Thyroid gland (tissue), 4 donors: ENCODE results near the gene CAMK1G. TPM values are rescaled to one million over a fixed set of nuclear protein-coding genes. Genes with fewer than 3 reads are reported as not detected.

Experiments used
- DNase-seq, 2 donors: peaks; one replicate each; pipeline ENCODE4 v3.0.0-alpha.2; 2019
- H3K27ac ChIP-seq, 3 donors: fragments of 200-600 bp; sonication (generic); 1 replicate in 2 of 3; 2 replicates in 1 of 3; pipeline ENCODE4 v1.5.1; 2016 to 2019; ENCODE audit warnings: mild to moderate bottlenecking in 1 of 3, moderate library complexity in 1 of 3
- H3K27me3 ChIP-seq: fragments of 200-600 bp; sonication (generic); one replicate; pipeline ENCODE4 v1.5.1; 2019
- H3K36me3 ChIP-seq, 2 donors: fragments of 200-600 bp; sonication (generic); one replicate each; pipeline ENCODE4 v1.5.1; 2016 to 2019
- H3K4me1 ChIP-seq, 2 donors: fragments of 200-600 bp; sonication (generic); one replicate each; pipeline ENCODE4 v1.5.1; 2017 to 2019
- H3K4me3 ChIP-seq, 3 donors: fragments of 200-600 bp; sonication (generic); replicated peaks in 1 of 3; 1 replicate in 2 of 3; 2 replicates in 1 of 3; pipeline ENCODE4 v1.5.1; 2016; ENCODE audit warnings: mild to moderate bottlenecking in 1 of 3
- H3K9me3 ChIP-seq: fragments of 200-600 bp; sonication (generic); one replicate; pipeline ENCODE4 v1.5.1; 2017
- CTCF ChIP-seq, 6 experiments: fragments of 200-600 bp in 3 of 6; fragments of 450-650 bp in 3 of 6; sonication (generic) in 3 of 6; IDR thresholded peaks; one replicate each; pipeline ENCODE4 v1.5.1; 2016 to 2019; ENCODE audit warnings: antibody characterized with exemption in 6 of 6, mild to moderate bottlenecking in 2 of 6, inconsistent platforms in 1 of 6, moderate library complexity in 1 of 6
- POLR2A ChIP-seq, 2 donors: fragments of 450-650 bp; IDR thresholded peaks; one replicate each; pipeline ENCODE4 v1.6.1; 2017; ENCODE audit warnings: antibody characterized with exemption in 2 of 2, mild to moderate bottlenecking in 2 of 2, moderate library complexity in 1 of 2
- WGBS, 2 donors: methylation state at CpG; one replicate each; pipeline ENCODE4 v1.1.5; 2017; 5-methylcytosine and 5-hydroxymethylcytosine counted together
- intact Hi-C: fragments of 100-400 bp; cut with DNase I; formaldehyde crosslinking; loops from one replicate; pipeline ENCODE4 v1.15.1; 2023
- total RNA-seq, 4 donors: library from RNA; depleted of rRNA; stranded (reverse); fragments of >200 nt; gene quantifications; one replicate each; pipeline ENCODE4 v1.2.3, GENCODE V29; 2016

The CAMK1G gene
- total RNA-seq, 4 donors from 2014 or later, result not detected

- WGBS, 2 donors, result 88 to 91% methylated on average over 5 of the region's 5 CpGs
- intact Hi-C loops, result loop anchor here (10.0 kb wide), 1 partner anchor 91 kb away; no protein-coding TSS in a partner anchor
- Histone ChIP-seq H3K4me3 (no peak overlapping the region), H3K27me3 (no peaks in the 10 kb centered on the region), H3K4me1 (no peaks in the 10 kb centered on the region), H3K9me3 (no peaks in the 10 kb centered on the region), H3K36me3 (no peaks in the 10 kb centered on the region), H3K27ac (no peak overlapping the region)
- no peak for DNase-seq
- no peak for TF ChIP-seq POLR2A (IDR thresholded peaks at IDR 0.05)
- TF ChIP-seq CTCF (IDR thresholded peaks at IDR 0.05), result no peak
Observed at GRCh38 chr1:209603877-209604276, 20.4 kb downstream of the CAMK1G start.

- DNase-seq, result no peak
- H3K27me3 ChIP-seq, result no peaks in the 10 kb centered on the region
- H3K4me3 ChIP-seq, result no peak overlapping the region
- H3K9me3 ChIP-seq, result no peaks in the 10 kb centered on the region
- H3K4me1 ChIP-seq, result no peaks in the 10 kb centered on the region
- 63 to 75% methylated on average over 1 of the region's 1 CpG for WGBS, 2 donors
- H3K36me3 ChIP-seq, result no peaks in the 10 kb centered on the region
- TF ChIP-seq POLR2A (IDR thresholded peaks at IDR 0.05) (no peak), CTCF (IDR thresholded peaks at IDR 0.05) (no peak)
- intact Hi-C loops, result loop anchor here (10.0 kb wide), 1 partner anchor 88 kb away; no protein-coding TSS in a partner anchor
- no peak overlapping the region for H3K27ac ChIP-seq
Observed at GRCh38 chr1:209607102-209607794, 23.7 kb downstream of the CAMK1G start.

- DNase-seq, result no peak
- intact Hi-C loops, result loop anchor here (10.0 kb wide), 1 partner anchor 87 kb away; no protein-coding TSS in a partner anchor
- Histone ChIP-seq H3K4me3 (no peak overlapping the region), H3K27ac (no peak overlapping the region), H3K9me3 (no peaks in the 10 kb centered on the region), H3K27me3 (no peaks in the 10 kb centered on the region), H3K36me3 (no peaks in the 10 kb centered on the region), H3K4me1 (no peaks in the 10 kb centered on the region)
- 91 to 92% methylated on average over 8 of the region's 8 CpGs for WGBS, 2 donors
- no peak for TF ChIP-seq CTCF (IDR thresholded peaks at IDR 0.05)
Observed at GRCh38 chr1:209607795-209608178, 24.3 kb downstream of the CAMK1G start.

DNA sequence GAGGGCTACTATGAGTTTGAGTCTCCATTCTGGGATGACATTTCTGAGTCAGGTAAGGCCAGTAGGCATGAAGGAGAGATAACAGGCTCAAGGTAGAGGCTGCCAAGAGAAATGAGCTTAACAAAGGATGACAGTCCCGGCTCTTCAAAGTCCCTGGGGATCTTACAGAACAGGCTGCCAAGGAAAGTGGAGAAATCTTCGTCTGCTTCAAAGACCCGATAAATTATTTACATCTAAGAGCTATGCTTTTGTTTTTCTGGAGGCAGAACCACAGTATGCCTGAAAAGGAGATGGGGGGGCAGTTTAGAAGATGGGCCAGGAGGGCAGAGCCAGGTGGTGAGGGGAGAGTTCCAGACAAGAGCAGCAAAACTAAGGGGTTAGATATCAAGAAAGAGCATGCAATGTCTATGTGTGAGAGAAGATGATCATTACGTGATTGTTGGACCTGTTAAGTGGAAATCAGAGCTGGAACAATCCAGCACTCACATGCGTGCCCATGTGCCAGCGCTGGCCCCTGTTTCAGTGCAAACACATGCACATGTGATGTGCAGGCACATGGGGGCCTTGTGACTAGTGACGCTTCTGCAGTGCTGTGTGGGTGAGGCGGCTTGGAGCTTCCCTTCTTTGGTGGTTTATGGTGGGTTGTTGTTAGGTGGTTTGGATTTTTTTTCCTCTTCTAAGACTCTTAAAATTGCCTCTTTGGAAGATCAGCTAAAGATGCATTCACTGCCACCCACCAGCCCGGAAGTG lies 25.7 kb downstream of the CAMK1G start:
- Histone ChIP-seq H3K4me3 (no peak overlapping the region), H3K4me1 (no peaks in the 10 kb centered on the region), H3K36me3 (no peaks in the 10 kb centered on the region), H3K27ac (no peak overlapping the region), H3K27me3 (no peaks in the 10 kb centered on the region), H3K9me3 (no peaks in the 10 kb centered on the region)
- intact Hi-C loops, result loop anchor here (10.0 kb wide), 1 partner anchor 86 kb away; no protein-coding TSS in a partner anchor
- DNase-seq, result no peak
- TF ChIP-seq CTCF (IDR thresholded peaks at IDR 0.05) (no peak), POLR2A (IDR thresholded peaks at IDR 0.05) (no peak)
- WGBS, 2 donors, result 86 to 87% methylated on average over 9 of the region's 9 CpGs
